CD4-positive, alpha-beta T cell treated with Interleukin-17A for 1 hour (primary cell): ENCODE measurements around the gene TMEM229B.
"Not testable (repeated sequence)": the region's sequence is repeated elsewhere in the genome, so short reads cannot be mapped to it uniquely, and the experiment has no call there.

Source experiments
- DNase-seq: peaks from one replicate; pipeline ENCODE4 v3.0.0-alpha.2; 2020

The TMEM229B gene

DNA sequence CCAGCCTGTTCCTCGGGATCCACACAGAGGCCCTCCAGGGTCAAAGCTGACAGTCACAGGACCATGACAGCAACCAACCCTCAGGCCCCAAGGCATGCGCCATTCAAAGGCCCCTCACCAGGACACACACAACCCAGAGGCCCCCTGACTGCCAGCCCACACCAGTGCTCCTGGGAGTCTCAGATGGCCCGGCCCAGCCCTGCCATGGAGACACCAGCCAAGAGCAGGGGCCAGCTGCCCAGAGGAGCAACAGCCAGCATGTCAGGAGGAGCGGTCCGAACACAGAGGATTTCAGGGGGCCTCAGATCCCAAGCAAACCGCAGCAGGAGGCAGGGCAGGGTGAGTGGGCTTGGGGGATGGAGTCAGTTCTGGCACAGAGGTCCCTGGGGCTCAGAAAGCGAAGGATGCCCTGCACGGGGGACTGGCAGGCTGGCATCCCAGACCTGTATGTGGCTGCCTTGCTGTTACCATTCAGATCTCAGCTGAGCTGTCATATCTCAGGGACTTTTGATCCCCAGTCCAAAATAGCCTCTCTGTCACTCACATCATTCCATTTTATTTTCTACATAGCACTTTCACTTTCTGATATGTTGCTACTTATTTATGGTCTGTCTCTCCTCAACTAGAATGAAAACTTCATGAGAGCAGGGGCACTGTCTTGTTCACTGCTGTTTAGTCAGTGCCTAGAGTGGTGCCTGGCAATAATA, 4.8 kb downstream of the TMEM229B start:
- no peak for DNase-seq

DNA sequence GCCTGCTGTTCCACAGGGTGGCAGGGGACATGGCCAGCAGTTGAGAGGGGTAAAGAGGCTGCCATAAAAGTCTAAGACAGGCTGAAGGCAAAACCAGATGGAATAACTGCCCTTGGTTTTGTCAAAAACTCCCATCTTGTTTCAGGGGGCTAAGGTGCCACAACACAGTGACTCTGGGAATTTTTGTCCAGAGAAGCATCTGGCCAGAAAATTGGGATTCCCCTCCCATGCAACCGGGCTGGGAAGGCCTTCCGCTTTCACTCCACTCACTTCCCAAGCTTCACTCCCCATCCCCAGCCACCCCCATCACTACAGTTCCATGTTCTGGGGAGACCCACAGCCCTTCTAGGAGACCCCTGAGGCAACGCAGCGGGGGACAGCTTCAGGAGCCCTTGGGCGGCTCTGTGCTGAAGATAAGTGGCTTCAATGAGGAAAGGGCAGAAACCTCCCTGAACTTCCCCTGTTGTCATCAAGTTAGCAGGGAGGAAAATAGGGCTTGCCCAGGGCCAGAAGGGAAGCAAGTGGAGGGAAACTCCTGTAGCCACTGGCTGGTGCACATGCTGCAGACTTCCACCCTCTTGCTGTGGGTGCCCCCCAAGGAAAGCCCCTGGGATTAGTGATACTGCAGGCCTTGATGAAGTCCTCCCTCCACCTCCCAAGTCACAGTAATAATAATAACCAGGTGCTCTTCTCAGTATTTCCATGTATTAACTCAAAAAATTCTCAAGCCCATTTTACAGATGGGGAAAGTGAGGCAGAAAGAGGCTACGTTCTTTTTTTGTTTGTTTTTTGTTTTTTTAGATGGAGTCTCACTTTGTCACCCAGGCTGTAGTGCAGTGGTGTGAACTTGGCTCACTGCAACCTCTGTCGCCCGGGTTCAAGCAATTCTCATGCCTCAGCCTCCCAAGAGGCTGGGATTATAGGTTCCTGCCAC, 6.0 kb downstream of the TMEM229B start:
- DNase-seq, result no peak

DNA sequence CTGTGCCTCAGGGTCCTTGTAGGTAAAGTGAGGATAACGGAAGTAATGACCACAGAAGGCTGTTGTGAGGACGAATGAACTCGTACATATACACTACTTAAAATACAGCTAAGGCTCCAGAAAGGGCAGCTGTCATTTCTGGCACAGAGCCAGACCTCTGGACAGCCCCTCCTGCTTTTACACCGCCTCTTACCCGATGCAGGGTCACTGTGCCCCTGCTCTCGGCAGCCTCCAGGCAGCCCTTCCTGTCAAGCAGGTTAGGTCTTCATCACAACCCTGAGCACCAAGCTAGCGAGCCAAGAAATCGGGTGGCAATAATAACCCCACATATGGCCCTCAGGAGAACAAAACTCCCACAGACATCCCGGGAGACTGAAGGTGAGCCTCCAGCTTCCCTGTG, 8.5 kb downstream of the TMEM229B start:
- DNase-seq, result no peak

DNA sequence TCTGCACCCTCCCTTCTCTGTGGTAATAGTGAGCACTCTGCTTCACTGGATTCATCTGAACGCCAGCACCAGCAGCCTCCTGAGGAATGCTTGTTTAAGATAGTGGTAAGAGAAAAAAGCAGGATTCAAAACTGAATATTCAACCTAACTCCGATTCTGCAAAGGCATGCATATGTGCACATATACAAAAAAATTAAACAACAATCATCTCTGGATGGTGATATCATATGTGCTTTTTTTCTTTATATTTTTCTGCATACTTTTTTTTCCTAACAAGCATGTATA, 9.8 kb downstream of the TMEM229B start:
- no peak for DNase-seq

DNA sequence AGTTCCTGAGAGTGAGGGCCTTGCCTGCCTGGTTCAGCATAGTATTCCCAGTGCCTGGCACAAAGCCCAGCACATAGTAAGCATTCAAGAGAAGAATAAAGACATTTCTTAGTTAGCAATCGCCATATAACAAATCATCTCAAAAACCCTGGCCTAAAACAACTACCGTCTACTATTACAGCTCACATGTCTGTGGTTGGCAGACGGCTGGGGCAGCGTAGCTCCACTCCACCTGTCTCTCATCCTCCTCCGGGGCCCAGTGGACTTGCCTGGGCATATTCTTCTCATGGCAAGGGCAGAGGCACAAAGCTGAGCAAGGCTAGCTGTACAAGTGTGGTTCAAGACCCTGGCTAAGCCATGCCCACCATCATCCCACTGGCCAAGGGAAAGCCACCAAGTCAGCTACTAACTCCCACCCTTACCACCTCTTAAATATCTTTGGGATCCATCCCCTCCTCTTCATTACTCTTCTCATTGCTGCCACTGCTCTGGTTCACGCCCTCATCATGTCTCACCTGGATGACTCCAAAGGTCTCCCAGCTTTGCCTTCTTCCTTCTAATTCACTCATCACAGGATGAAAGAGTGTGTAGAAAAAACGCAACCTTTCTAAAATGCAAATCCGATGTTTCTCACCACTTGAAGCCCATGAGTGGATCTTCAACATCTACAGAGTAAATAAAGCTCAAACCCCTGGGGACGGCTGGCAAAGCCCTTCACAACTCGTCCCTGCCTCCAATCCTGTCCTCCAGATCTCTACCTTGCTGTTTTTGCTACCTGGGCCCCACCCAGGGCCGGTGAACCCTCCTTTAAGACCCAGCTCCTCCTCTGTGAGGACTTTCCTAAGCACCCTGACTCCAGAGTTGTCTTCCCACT, 10.4 kb downstream of the TMEM229B start:
- no peak for DNase-seq

DNA sequence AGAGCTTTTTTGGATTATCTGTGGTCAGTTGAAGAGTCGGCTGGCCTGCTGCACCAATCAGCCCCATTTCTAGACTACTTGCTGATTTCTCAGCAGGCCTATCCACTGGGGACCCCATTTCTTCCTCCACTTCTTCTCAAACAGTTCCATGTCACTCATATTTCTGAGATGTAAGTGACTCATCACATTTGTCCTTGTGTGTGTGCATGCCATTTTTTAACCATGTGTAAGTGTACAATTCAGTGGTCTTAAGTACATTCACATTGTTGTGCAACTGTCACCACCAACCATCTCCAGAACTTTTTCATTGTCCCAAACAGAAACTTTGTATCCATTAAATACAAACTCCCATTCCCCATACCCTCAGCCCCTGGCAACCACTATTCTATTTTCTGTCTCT, 14.2 kb downstream of the TMEM229B start:
- DNase-seq, result no peak

DNA sequence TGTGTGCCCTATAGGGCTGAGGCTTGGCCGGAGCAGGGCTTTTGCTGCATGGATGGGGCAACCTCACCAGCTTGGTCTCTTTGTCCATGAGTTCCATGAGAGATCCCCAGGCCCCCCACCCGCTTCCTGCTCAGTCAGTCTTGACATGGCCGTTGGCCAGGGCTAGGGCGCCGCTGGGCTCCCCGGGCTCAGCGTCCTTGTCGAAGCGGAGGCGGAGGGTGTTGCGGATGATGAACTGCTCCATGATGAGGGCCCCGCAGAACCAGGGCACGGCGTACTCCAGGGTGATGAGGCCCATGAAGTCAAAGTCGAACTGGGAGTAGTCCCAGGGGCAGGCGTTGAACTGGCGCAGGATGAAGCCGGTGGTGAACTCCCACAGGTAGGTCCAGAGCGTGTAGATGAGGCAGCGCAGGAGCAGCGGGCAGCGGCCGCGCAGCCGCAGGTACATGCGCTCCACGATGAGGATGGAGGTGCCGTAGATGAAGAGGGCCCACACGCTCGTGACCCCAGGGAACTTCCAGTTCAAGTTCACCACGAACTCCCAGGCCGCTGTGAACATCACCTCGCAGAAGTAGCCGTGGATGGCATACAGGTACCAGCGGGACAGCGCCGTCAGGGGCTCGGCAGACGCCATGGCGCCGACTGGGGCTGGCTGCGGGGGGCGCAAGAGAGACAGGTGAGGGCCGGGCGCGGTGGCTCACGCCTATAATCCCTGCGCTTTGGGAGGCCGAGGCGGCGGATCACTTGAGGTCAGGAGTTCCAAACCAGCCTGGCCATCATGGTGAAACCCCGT, 15.0 kb downstream of the TMEM229B start:
- DNase-seq, result no peak

GRCh38 chr14:67472726-67473125, 15.8 kb downstream of the TMEM229B start:
- DNase-seq, result no peak

GRCh38 chr14:67469954-67470353, 18.6 kb downstream of the TMEM229B start:
- no peak for DNase-seq

DNA sequence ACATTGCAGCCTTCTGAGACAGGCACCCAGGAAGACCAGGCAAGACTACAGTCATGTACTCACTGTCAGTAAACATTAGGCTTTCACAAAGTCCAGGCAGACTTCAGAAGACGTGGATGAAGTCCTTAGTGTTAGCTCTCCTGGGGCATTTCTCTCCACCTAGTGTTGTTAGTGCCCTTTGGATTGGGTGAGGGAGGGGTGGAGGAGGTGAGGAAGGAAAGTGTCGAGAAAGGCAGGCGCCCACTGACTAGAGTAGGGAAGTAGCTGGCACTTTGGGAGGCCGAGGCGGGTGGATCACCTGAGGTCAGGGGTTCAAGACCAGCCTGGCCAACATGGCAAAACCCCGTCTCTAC, 20.2 kb downstream of the TMEM229B start:
- no peak for DNase-seq

DNA sequence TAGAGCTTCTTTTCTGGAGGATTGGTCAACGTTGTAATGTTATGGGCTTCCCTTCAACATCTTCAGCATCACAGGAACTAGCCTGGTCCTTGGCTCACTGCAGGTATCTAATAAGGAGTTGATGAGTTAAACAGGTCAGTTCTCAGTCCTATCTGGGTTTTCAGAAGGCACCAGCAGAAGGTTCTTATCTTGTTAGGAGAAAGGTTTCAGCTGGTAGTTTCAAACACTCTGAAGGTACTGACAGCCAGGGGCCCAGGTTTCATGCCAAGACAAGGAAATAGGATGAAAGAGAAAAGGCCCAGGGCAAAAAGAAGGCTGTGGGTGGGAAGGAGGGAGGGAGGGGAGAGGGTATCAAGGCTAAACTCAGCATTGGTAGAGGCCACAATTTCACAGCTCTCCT, 21.4 kb downstream of the TMEM229B start:
- DNase-seq, result no peak

- no peak for DNase-seq
Observed at GRCh38 chr14:67464879-67465278, 23.6 kb downstream of the TMEM229B start.

- DNase-seq, result peak; percentile 18
Observed at GRCh38 chr14:67464377-67464776, 24.1 kb downstream of the TMEM229B start.

- no peak for DNase-seq
Observed at GRCh38 chr14:67463900-67464299, 24.6 kb downstream of the TMEM229B start.

GRCh38 chr14:67461996-67462395, 26.5 kb downstream of the TMEM229B start:
- DNase-seq, result no peak

- DNase-seq, result no peak
Observed at GRCh38 chr14:67461341-67461985, 27.1 kb downstream of the TMEM229B start.

DNA sequence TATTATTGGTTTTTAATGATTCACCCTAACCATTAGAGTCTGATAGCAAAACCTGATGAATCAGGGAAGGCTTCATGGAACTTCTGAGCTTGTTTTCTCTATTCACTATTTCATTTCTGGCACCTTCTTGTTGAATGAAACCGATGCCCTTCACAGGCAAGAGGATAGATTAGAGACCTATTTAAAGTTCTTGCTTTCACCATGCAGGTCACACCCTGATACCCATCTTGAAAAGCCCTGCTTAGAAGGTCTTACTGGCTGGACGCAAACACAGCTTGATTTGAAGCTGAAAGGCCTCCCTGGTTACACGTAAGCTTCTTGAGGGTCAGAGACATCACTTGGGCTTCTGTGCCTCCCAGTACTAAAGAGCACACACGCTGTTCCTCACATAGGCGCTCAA, 29.2 kb downstream of the TMEM229B start:
- DNase-seq, result no peak

GRCh38 chr14:67457782-67458181, 30.7 kb downstream of the TMEM229B start:
- DNase-seq, result no peak

DNA sequence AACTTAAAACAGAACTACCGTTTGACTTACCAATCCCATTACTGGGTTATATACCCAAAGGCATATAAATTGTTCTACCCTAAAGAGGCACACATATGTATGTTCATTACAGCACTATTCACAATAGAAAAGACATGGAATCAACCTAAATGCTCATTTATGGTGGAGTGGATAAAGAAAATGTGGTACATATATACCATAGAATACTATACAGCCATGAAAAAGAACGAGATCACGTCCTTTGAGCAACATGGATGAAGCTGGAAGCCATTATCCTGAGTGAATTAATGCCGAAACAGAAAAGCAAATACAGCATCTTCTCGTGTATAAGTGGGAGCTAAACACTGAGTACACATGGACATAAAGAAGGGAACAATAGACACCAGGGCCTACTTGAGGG, 31.8 kb downstream of the TMEM229B start:
- DNase-seq, result no peak

- DNase-seq, result no peak
Observed at GRCh38 chr14:67453575-67454300, 34.8 kb downstream of the TMEM229B start.

DNA sequence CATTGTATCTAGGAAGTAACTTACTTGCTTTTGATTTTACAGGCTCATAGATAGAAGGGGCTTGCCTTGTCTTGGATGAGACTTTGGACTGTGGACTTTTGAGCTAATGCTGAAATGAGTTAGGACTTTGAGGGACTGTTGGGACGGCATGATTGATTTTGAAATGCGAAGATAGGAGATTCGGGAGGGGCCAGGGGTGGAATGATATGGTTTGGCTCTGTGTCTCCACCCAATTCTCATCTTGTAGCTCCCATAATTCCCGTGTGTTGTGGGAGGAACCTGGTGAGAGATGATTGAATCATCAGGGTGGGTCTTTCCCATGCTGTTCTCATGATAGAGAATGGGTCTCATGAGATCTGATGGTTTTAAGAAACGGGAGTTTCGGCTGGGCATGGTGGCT, 36.9 kb downstream of the TMEM229B start:
- not testable (repeated sequence) for DNase-seq

GRCh38 chr14:67449096-67449495, 39.4 kb downstream of the TMEM229B start:
- DNase-seq, result no peak
